HFF-Myc (cell line): ENCODE results near the gene SLC43A3.
"Not testable (repeated sequence)": the region's sequence is repeated elsewhere in the genome, so short reads cannot be mapped to it uniquely, and the experiment has no call there.

Experiments
- DNase-seq: peaks from one replicate; pipeline ENCODE4 v3.0.0-alpha.2; 2011; ENCODE audit warnings: low read depth; ENCODE audit errors: extremely low read depth
- H3K4me3 ChIP-seq: replicated peaks from 2 replicates; pipeline ENCODE4 v1.5.1; 2011; ENCODE audit warnings: low read depth, mild to moderate bottlenecking, control low read depth, low read length
- CTCF ChIP-seq: IDR thresholded peaks from 2 replicates; pipeline ENCODE4 v1.5.1; 2012; ENCODE audit warnings: mild to moderate bottlenecking, low read depth, low read length, control low read depth; ENCODE audit errors: missing control alignments

The SLC43A3 gene

GRCh38 chr11:57453543-57454177 is 26.7 kb upstream of the SLC43A3 start:
- no peak overlapping the region for H3K4me3 ChIP-seq
- TF ChIP-seq CTCF: no peak
- DNase-seq: no peak

- no peak overlapping the region for H3K4me3 ChIP-seq
- DNase-seq: no peak
- no peak for TF ChIP-seq CTCF
Observed at GRCh38 chr11:57446055-57446454, 19.1 kb upstream of the SLC43A3 start.

GRCh38 chr11:57445122-57445394 is 18.1 kb upstream of the SLC43A3 start:
- not testable (repeated sequence) for DNase-seq, H3K4me3 ChIP-seq

GRCh38 chr11:57444362-57445121 is 17.6 kb upstream of the SLC43A3 start:
- no peak for DNase-seq
- H3K4me3 ChIP-seq: no peak overlapping the region
- TF ChIP-seq CTCF: no peak

GRCh38 chr11:57440744-57441414 is 14.0 kb upstream of the SLC43A3 start:
- no peak overlapping the region for H3K4me3 ChIP-seq
- DNase-seq: no peak
- TF ChIP-seq CTCF: no peak

GRCh38 chr11:57439786-57440185 is 12.9 kb upstream of the SLC43A3 start:
- no peak overlapping the region for H3K4me3 ChIP-seq
- DNase-seq: no peak
- TF ChIP-seq CTCF: no peak
